GM18511 (cell line): Measurements from ENCODE around the gene ARL15.
"Not testable (repeated sequence)": the region's sequence is repeated elsewhere in the genome, so short reads cannot be mapped to it uniquely, and the experiment has no call there.

Source experiments
- ATAC-seq: cut with Tn5 transposase; IDR thresholded peaks from one replicate; pipeline ENCODE4 v1.9.1; 2021; ENCODE audit warnings: mild to moderate bottlenecking, moderate library complexity; ENCODE audit not compliant: unreplicated experiment

Gene ARL15

DNA sequence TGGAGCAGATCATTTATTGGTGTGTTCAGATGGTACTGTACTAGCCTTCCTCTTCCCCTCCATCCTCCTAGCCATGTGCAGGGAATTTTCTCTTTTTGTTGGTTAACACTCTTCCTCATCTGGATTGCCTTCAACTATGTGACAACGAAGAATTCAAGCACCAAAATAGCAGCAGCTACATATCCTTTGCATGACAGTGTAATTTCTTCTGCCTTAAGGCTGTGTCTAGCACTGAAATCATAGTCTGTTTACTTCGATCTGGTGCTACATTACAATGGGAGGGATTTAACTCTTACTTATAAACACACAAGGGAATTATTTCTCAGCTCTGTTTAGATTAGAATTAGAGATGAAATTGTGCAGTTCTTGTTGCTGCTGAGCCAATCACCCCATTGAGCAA is 260.4 kb downstream of the ARL15 start:
- ATAC-seq, result no peak

DNA sequence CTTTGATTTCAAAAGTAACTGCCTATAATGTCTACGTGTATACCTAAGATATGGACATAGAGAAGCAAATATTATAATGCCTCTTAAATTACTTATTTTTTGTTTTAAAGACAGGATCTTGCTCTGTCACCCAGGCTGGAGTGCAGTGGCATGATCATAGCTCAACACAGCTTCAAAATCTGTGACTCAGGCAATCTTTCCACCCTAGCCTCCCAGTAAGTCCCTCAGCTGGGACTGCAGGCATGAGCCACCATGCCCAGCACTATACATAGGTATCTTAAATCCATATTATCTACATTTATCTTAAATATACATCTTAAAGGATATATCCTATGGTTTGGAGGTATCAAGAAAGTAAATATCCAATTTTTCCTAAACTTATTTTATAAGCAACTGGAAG is 261.2 kb downstream of the ARL15 start:
- ATAC-seq, result no peak

DNA sequence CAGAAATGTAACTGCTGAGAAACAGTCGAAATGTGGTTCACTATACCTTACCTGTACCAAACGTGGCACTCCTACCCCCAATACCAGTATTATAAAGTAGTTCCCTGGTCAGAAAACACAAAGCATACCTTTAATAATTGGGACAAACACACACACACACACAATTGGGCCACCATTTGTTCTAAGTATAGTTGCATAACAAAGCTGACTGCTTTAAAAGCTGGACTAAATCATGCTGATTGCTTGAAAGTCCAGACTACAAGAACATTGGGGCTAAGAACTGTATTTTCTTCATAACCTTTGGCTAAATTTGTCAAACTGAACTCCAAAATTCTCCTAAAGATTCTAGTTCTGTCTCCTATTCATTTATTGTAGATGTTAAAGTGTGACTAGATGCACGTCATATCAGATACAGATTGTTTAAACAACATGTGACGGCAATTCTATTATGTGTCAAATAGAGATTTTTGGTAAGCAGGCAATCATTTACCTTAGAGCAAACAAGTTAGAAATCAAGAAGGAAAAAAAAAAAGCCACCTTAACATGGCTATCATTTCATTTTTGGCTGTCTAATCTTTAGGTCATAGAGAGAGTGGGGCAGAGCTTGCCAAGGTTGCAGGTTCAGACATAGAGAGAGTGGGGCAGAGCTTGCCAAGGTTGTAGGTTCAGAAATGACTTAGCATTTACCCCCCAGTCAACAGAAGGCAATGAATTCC is 265.1 kb downstream of the ARL15 start:
- ATAC-seq, result no peak

DNA sequence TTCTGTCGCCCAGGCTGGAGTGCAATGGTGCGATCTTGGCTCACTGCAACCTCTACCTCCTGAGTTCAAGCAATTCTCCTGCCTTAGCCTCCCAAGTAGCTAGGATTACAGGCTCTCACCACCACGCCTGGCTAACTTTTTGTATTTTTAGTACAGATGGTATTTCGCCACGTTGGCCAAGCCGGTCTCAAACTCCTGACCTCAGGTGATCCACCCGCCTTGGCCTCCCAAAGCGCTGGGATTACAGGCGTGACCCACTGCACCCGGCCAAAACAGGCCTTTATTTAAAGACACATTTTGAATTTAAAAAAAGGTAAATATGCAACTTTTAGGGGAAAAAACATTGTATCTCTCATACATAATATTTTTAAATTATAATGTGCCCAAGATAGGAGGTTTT is 266.1 kb downstream of the ARL15 start:
- ATAC-seq, result not testable (repeated sequence)

DNA sequence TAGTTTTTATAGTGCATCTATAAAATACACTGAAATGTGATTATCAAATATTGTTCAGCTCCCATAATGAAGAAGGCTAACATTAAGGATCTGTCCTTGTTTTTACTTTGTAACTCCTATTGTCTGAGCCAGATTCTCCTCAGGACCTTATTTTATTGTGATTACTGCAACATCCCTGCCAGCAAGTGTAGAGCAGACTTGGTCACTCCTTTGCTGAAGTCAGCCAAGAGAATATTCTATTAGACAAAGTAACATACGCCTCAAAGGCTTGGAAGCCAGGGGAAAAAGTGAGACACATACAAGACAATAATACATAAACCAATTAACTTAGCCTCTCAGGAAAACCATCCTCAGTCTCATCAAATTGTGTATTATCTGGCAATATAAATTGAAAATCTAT is 269.6 kb downstream of the ARL15 start:
- ATAC-seq, result no peak

DNA sequence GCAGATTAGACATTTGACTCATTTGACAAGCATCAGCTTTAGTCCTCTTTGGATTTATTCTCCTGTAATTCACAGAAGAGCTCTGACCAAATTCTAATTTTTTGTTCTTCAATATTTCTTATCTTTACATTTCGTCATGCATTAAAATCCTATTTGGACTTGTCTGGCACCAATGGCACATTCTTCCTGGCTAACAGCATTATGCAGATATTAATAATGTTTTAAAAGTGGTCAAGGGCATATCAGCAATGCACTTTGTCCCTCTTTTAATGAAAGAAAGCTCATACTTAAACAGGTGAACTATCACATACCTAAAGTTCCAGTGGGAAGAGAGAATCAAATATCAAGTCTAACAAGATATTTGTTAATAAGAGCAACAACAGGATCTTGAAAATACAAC is 270.4 kb downstream of the ARL15 start:
- ATAC-seq, result no peak

DNA sequence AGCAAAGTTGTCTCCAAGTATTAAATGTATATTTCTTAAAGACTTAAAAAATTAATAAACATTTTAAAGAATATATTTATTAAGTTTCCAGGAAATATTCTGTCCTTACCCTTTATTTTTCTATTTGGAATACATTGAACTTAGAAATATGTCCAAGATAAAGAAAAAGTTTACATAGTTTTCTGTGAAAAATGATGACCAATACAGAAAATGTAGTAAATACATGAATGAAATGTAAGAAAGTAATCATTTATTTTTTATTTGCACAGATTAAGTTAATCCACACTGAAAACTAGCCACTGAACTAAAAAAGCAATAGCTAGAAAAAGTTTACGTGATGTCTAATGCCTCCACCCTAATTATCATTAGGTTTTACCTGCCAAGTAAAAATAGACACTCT is 273.2 kb downstream of the ARL15 start:
- ATAC-seq, result no peak

DNA sequence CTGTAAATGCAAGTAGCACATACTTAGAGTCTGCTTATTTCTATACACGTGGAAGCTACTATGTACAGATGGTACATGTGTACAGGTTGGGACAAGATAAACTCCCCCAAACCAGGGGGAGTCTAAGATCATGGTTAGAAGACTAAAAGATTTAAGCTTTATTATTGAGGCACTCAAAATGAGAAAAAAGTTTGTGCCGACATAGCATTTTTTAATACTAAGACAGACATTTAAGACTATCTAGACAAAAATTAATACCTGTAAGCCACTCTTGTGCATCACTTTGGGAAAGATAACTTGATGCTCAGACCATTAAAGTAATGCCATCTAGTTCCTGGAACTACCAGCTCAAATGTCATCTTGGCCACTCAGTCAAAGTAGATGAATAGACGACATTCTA is 279.4 kb downstream of the ARL15 start:
- ATAC-seq, result no peak

DNA sequence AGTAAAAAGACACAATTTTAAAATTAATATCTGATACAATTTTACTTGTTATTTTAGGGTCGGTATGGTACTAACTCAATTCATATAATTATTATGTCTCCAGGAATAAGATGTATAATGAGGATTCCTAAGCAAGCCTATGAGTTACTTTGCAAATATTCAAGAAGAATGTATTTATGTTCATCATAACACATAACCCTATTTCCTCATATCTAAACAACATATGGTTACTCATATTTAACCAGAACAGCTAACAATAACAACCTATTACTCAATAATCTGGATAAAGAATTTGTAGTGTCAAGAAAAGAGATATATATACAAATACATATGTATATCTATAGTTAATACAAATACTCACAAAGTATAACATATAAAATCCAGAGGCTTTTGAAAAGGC is 285.9 kb downstream of the ARL15 start:
- ATAC-seq, result no peak

DNA sequence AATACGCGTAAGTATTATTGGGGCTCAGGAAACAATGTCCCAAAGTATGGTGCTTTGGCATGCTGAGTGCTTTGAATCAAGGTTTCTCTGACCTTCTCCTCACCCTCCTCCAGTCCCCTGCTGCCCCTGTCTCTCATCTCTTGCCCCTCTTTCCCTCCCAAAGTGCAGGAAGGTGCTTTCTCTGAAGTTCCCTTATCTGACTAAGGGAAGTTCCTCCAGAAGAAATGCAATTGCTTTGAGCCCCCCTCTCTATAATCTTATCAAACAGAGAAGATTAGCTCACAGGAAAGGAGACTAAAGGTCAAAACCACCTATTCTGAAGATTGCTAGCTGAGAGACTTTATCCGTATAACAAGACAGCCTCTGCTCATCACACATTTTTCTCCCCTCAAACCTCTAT is 288.1 kb downstream of the ARL15 start:
- ATAC-seq, result no peak

DNA sequence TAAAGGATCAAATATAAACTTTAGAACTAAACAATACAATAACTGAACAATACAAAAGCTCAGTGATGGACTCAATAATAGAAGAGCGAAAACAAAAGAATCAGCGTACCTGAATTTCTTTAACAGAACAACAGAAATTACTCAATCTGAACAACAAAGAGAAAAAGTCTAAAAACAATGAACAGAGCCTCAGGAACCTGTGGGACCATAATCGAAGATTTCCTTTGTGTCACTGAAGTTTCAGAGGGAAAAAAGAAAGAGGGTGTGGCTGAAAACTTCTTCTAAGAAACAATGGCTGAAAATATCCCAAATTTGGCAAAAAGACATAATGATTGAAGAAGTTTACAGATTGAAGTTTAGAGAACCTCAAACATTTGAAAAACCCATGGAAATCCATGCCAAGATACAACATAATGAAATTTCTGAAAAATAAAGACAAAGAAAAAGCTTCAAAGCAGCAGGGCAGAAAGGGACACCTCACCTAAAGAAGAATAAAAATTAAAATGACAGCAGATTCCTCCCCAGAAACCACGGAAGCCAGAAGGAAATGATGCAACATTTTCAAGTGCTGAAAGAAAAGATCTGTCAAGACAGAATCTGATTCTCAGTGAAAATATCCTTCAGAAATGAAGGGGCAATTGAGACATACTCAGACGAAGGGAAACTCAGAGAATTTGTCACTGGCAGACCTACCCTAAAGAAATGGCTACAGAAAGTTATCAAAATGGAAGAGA is 288.8 kb downstream of the ARL15 start:
- ATAC-seq, result no peak

DNA sequence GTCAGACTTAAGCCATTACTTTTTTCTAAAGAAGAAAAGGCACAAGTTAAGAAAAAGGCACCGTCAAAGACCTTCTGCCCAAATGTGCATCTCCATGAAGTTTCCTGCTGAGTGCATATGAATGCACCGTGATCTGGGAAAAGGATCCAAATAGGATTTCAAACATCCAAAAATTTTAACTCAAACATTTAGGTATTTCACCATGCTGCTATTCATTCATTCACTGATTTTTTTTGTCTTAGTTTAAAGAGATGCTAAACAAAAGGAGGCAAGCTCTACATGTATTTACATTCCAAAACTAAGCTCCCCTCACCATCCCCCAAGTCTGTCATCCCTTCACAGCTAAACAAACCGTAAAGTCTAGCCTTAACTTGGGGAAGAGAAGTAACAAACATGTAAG is 291.9 kb downstream of the ARL15 start:
- no peak for ATAC-seq

DNA sequence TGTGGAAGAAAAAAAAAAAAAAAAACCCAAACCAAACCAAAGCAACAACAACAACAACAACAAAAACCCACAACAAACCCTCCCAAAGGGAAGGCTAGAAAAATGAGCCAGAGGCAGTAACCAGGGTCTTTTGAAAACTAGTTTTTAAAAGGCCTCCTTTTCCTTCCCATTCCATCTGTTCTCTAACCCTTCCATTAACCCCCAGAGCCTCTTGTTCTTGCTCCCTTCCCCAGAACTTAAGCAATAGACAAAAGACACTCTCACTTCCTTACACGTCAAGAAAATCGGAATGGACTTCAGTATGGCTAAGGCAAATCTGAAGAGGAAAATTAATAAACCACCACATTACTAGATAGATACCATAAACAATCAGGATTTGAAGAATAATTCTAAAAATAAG is 292.8 kb downstream of the ARL15 start:
- ATAC-seq, result no peak

DNA sequence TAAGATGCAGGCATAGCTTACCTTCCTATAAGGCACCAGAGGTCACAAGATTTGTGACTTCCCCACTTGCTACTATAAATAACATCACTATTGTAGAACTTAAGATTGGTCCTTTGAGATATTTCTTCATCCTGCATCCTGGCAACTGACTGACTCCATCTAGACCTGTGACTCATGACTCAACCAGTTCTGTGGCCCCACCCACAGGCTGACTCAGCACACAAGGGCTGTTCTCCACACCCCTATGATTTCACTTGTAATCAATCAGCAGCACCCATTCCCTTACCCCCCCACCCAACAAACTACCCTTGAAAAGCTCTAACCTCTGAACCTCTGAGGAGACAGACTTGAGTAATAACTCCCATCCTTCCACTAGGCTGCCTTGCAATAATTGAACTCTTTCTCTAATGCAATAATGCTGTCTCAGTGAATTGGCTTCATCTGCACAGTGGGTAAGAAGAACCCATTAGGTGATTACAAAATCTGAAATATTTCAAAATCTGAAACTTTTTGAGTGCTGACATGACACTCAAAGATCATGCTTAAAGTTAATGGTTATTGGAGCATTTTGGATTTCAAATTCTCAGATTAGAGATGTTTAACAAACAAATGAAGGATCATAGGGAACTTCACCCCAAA is 296.7 kb downstream of the ARL15 start:
- no peak for ATAC-seq

DNA sequence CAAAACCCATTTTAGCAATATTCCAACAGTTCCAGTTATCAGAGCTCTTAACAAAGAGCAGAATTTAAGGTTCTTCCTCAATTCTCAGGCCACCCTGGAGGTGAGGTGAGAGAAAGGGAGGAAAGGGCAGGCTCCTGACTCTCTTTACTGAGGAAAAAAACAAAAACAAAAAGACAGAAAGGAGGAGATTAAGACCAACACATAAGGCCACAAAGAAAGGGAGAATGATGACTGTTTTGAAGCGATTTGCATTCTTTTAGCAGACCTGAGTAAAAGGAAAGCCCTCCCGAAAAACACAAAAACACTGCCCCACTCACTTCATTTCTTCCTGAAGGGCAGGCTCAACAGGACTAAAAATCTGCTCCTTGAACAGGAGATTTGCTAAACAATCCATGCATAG is 300.5 kb downstream of the ARL15 start:
- ATAC-seq, result no peak

DNA sequence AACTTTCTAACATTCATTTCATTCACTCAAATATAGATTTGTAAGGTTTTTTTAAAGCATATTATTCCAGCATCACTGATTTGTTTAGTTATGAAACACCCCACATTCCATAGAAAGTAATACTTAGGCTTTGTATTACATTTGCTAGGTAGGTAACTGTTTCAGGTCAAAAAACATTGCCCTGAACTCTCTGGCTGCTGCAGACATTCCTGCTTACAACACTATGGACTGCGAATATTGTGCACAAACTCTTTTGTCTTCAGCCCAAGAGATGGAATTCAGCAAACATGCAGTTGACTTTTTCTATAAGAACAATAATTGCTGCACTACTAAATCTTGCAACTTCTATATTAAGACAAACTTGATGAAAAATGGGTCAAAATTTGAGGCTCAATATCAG is 301.0 kb downstream of the ARL15 start:
- ATAC-seq, result no peak

DNA sequence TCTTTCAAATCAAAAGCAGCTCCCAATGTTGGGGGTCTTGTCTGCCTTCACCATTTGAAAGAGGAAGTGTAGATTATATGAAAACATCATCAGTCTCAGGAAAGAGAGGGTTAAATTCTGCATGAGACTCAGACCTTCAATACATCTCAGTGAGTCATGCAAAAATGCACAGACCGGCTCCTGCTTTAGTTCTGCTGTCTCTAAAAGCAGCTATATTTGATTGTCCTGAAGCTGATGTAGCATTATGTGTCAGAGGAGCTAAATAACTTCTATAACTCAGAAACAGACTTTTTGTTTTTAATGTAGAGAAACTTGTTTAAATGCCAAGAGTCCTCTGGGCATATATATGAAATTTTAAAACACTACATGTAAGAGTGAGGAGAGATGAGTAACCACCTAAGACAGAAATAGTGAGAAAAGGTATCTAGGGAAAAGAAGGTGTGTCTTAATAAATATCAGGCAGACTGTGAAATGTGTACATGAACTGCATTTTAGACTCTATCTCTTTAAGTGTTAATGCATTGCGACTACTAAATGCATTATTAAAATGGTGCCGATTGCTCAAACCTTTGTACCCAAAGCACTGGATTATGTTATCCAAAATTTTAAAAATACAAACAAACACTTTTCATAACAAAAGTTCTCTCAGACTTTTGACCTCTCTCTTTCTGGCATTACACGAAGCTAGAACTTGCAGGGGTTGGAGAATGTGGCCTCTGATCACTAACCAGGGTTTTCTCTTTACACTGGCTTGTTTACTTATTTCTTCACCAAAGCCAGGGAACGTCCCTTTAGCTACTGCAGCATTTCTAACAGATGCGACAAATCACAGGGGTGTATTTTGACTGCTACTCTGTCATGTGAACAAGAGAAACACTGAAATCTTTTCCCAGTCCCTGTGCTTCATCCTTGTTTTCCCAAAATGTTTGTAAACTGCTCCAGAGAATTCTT is 302.3 kb downstream of the ARL15 start:
- no peak for ATAC-seq

DNA sequence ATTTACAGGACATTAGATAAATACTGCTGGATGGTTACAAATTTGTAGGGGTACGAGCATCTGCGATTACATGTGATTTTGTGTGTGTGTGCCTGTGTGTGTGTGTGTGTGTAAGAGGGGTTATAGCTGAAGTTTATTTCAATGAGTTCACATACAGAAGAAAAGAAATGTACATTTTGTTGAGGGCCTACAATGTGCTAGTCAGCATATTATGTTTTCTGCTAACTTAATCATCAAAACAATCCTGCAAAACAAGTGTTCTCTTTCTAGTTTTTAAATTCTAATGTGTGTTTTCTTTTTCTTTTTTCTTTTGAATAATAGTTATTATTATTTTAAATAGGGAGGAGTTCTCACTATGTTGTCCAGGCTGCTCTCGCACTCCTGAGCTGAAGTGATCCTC is 305.7 kb downstream of the ARL15 start:
- ATAC-seq, result no peak

DNA sequence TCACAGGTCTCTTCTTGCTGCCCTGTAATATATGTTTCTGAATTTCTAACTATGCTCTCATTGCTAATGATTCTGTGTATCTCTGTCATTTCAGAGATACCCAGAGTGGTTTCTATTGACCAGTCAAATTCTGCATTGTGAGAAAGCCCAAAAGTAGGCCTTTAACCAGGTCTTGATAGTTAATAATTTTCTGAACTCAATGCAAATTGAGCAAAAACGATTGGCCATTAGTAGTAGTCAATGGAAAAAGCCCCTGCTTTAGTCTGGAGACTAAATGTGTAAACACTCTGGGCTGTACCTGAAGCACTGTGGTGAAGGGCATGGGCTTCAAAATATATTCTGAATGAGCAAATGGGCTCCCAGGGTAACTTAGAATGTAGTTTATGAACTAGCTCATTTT is 307.6 kb downstream of the ARL15 start:
- ATAC-seq, result no peak

DNA sequence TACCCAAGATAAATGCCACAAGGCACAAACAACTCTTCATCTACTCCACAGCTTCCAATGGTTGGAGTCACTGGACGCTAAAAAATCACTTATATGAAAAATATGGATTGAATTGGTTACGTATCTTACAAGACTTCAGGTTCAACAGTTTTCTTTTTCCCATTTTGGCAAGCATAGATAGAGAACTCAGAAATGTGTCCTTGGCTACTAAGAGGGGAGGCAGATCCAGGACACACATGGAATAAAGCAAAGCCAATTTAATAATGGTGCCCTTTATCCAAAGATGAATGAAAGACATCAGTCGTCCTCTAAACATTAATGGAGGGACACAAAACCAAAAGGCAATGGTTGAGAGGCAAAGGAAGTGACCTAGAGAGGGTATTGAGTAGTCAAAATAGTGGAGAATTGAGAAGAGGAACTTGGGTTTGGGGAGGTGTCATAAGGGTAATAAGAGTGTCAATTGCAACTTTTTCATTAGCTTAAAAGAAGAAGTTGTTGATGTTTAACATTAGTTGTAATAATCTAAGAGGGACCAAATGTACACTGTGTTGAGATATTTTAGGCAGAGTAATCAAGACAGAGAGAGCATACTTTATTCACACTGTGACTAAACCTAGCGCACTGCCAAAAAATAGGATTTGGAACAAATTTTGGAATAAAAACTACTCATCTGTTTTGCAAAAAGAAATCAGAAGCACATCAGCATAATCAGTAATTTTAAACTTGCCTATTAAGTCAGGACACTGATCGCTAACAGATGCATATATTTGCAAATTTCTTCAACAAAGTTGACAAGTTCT is 308.2 kb downstream of the ARL15 start:
- ATAC-seq, result no peak
